Tibial nerve (tissue), 3 donors: ENCODE data around the gene IQSEC1.

ENCODE experiments used
- POLR2A ChIP-seq, 2 donors: fragments of 450-650 bp; IDR thresholded peaks; one replicate each; pipeline ENCODE4 v1.6.1; 2017; ENCODE audit warnings: antibody characterized with exemption in 2 of 2, mild to moderate bottlenecking in 2 of 2, moderate library complexity in 2 of 2
- TF ChIP-seq, protein P1 (sequence below), 5 experiments: fragments of 200-600 bp in 3 of 5; fragments of 450-650 bp in 2 of 5; sonication (generic) in 3 of 5; IDR thresholded peaks; one replicate each; pipeline ENCODE4 v1.5.1; 2016 to 2019; ENCODE audit warnings: antibody characterized with exemption in 5 of 5, mild to moderate bottlenecking in 3 of 5, moderate library complexity in 2 of 5

GRCh38 chr3:12946649-12947316 lies 126.4 kb downstream of the IQSEC1 start:
- TF ChIP-seq, protein P1, sequence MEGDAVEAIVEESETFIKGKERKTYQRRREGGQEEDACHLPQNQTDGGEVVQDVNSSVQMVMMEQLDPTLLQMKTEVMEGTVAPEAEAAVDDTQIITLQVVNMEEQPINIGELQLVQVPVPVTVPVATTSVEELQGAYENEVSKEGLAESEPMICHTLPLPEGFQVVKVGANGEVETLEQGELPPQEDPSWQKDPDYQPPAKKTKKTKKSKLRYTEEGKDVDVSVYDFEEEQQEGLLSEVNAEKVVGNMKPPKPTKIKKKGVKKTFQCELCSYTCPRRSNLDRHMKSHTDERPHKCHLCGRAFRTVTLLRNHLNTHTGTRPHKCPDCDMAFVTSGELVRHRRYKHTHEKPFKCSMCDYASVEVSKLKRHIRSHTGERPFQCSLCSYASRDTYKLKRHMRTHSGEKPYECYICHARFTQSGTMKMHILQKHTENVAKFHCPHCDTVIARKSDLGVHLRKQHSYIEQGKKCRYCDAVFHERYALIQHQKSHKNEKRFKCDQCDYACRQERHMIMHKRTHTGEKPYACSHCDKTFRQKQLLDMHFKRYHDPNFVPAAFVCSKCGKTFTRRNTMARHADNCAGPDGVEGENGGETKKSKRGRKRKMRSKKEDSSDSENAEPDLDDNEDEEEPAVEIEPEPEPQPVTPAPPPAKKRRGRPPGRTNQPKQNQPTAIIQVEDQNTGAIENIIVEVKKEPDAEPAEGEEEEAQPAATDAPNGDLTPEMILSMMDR (IDR thresholded peaks at IDR 0.05), result no peak
- TF ChIP-seq POLR2A (IDR thresholded peaks at IDR 0.05), result no peak
